K562 (cell line): ENCODE results near the gene RFNG. TPM values are rescaled to one million over a fixed set of nuclear protein-coding genes. Genes with fewer than 3 reads are reported as not detected.

Source experiments
- FIP1L1 ChIP-seq: fragments of 200-400 bp; formaldehyde crosslinking; IDR thresholded peaks from 2 replicates; pipeline ENCODE4 v1.6.1; 2018; ENCODE audit warnings: mild to moderate bottlenecking, low read depth, low read length; ENCODE audit not compliant: poor library complexity, severe bottlenecking
- GABPA ChIP-seq: fragments of 200-800 bp; sonication (Bioruptor generic); conservative IDR thresholded peaks from 2 replicates; pipeline ENCODE4 v1.6.1; 2016; ENCODE audit warnings: low read depth, missing genetic modification characterization, missing compliant biosample characterization
- MAZ ChIP-seq, 2 experiments: fragments of 450-650 bp in 1 of 2; sonication (generic) in 1 of 2; formaldehyde crosslinking; IDR thresholded peaks in 1 of 2; conservative IDR thresholded peaks in 1 of 2; 2 replicates each; pipeline versions ENCODE4 v1.4.0 to v1.5.0; 2020; ENCODE audit warnings: mild to moderate bottlenecking in 1 of 2, missing genetic modification reagents in 1 of 2
- PHTF2 ChIP-seq: fragments of 250-450 bp; sonication (Bioruptor Pico); IDR thresholded peaks from 2 replicates; pipeline ENCODE4 v1.5.0; 2021; ENCODE audit warnings: mild to moderate bottlenecking
- RCOR1 ChIP-seq, 2 experiments: IDR thresholded peaks; 2 replicates each; pipeline ENCODE4 v1.6.1; 2012; ENCODE audit warnings: low read depth in 2 of 2, low read length in 2 of 2, borderline replicate concordance in 1 of 2, improper control_type of control experiment in 1 of 2
- SMARCA5 ChIP-seq: fragments of 450-650 bp; IDR thresholded peaks from 2 replicates; pipeline ENCODE4 v1.6.1; 2016
- SMARCC2 ChIP-seq: fragments of 450-650 bp; IDR thresholded peaks from 2 replicates; pipeline ENCODE4 v1.6.1; 2017; ENCODE audit warnings: antibody characterized with exemption, moderate library complexity, mild to moderate bottlenecking, low read depth
- SMC3 ChIP-seq: conservative IDR thresholded peaks from 2 replicates; pipeline ENCODE4 v1.6.1; 2011; ENCODE audit warnings: low read depth, low read length, improper control_type of control experiment; ENCODE audit not compliant: insufficient read depth
- SRF ChIP-seq, 2 experiments: fragments of 250-450, 450-650 bp in 1 of 2; sonication (Bioruptor Pico) in 1 of 2; sonication (generic) in 1 of 2; formaldehyde crosslinking; IDR thresholded peaks; 2 replicates each; pipeline versions ENCODE4 v1.5.0 to v1.5.1; 2020 to 2022; ENCODE audit warnings: mild to moderate bottlenecking in 1 of 2, missing genetic modification reagents in 1 of 2
- TBP ChIP-seq: optimal IDR thresholded peaks from 2 replicates; pipeline ENCODE3; 2011; ENCODE audit warnings: low read depth, low read length, improper control_type of control experiment
- TOE1 ChIP-seq, 2 experiments: fragments of 450-650 bp in 1 of 2; sonication (generic) in 1 of 2; formaldehyde crosslinking in 1 of 2; IDR thresholded peaks; 2 replicates each; pipeline versions ENCODE4 v1.7.1 to v1.8.0; 2016 to 2022; ENCODE audit warnings: borderline replicate concordance in 2 of 2, mild to moderate bottlenecking in 2 of 2, antibody characterized with exemption in 1 of 2, inconsistent platforms in 1 of 2, low read depth in 1 of 2, missing genetic modification reagents in 1 of 2, moderate library complexity in 1 of 2
- ZBTB17 ChIP-seq: fragments of 450-650 bp; formaldehyde crosslinking; IDR thresholded peaks from 2 replicates; pipeline ENCODE4 v1.4.0; 2020; ENCODE audit warnings: mild to moderate bottlenecking
- ZFX ChIP-seq: sonication (generic); formaldehyde crosslinking; IDR thresholded peaks from 2 replicates; pipeline ENCODE4 v1.8.0; 2022; ENCODE audit warnings: mild to moderate bottlenecking, missing genetic modification reagents, moderate library complexity
- ZNF589 ChIP-seq: fragments of 200-800 bp; sonication (Bioruptor generic); IDR thresholded peaks from 2 replicates; pipeline ENCODE4 v1.6.1; 2016; ENCODE audit warnings: low read depth, missing genetic modification characterization, missing compliant biosample characterization
- ZNF707 ChIP-seq: fragments of 250-450 bp; sonication (Bioruptor Pico); conservative IDR thresholded peaks from 2 replicates; pipeline ENCODE4 v1.8.0; 2022; ENCODE audit warnings: inconsistent platforms, mild to moderate bottlenecking, moderate library complexity
- polyA plus RNA-seq, 8 experiments: library from polyadenylated mRNA; depleted of rRNA in 4 of 8; stranded (reverse) in 5 of 8; unstranded in 3 of 8; fragments of >200 nt; fragmentation: Nextera tagmentation in 2 of 8; fragmentation: Illumina TruSeq in 1 of 8; extraction: Ambion mirVana in 2 of 8; extraction: Trizol in 1 of 8; gene quantifications; 2 replicates each; pipeline versions ENCODE4 v1.2.1 to v1.2.3, GENCODE V29; 2011 to 2014; ENCODE audit warnings: inconsistent platforms in 1 of 8, missing spikeins in 1 of 8
- total RNA-seq, 7 experiments: library from RNA; depleted of rRNA in 6 of 7; stranded (reverse); fragments of >200 nt in 6 of 7; fragmentation: Illumina TruSeq in 2 of 7; extraction: Trizol in 2 of 7; gene quantifications; 2 replicates each; pipeline versions ENCODE4 v1.2.1 to v1.2.3, GENCODE V29; 2011 to 2021; ENCODE audit warnings: low replicate concordance in 1 of 7
- TF ChIP-seq, protein P1 (sequence below): fragments of 450-650 bp; formaldehyde crosslinking; IDR thresholded peaks from 2 replicates; pipeline ENCODE4 v1.4.0; 2020; ENCODE audit warnings: mild to moderate bottlenecking, moderate library complexity
- TF ChIP-seq, protein P2 (sequence below): fragments of 450-650 bp; conservative IDR thresholded peaks from 2 replicates; pipeline ENCODE4 v1.6.1; 2016; ENCODE audit warnings: missing genetic modification characterization, low read depth, mild to moderate bottlenecking, missing compliant biosample characterization, moderate library complexity
- TF ChIP-seq, protein P3 (sequence below): fragments of 450-650 bp; formaldehyde crosslinking; IDR thresholded peaks from 2 replicates; pipeline ENCODE4 v1.4.0; 2020; ENCODE audit warnings: mild to moderate bottlenecking
- TF ChIP-seq, protein P4 (sequence below): fragments of 150-350 bp; IDR thresholded peaks from 2 replicates; pipeline ENCODE4 v1.6.1; 2014; ENCODE audit warnings: low read depth, mild to moderate bottlenecking, low read length, borderline replicate concordance

The RFNG gene
- total and polyA plus RNA-seq, 9 of the 15 experiments (the other 6 are each of a cell fraction or from before 2014, with no cell fraction given) = 0.32 to 32.8 (median 9.5) TPM

DNA sequence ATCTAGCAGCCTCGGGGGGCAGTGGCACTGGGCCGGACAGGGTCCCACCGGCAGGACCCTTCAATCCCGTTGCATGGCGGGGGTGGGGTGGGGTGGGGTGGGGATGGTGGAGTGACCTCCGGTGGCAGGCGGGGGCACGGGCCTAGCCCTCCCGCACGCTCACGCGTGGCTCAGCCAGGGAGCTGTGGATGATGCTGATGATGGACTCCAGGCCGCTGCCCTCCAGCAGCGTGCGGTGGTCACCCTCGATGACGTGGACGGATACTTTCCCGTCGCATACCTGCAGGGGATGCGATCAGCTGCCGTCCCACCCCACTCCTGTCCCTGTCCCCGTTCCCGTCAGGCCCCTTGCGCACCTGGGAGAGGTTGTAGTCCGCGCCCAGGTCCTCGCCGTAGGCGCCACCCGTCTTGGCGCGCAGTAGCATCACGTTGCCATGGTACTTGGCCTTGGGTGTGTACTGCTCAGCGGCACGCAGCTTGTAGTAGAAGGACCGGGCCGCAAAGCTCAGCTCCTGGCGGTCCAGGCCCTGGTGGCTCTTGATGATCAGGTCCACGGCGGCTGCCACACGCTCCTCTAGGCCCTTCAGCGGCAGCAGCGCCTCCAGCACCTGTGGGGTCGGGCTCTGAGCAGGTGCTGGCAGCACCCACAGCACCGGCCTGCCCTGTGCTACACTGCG is 27.5 kb upstream of the RFNG start (continued):
- TF ChIP-seq ZNF589 (no peak), PHTF2 (CRISPR knock-in tag) (no peak), TOE1 (IDR thresholded peaks at IDR 0.05; ENCODE audit: borderline replicate concordance) (no peak), TOE1 (CRISPR knock-in tag; IDR thresholded peaks at IDR 0.05; ENCODE audit: borderline replicate concordance, low read depth) (no peak), GABPA (tag) (no peak), MAZ (CRISPR knock-in tag; conservative IDR thresholded peaks at IDR 0.05 in 1 of 2, IDR thresholded peaks at IDR 0.05 in 1 of 2) (no peak), SMARCC2 (no peak), FIP1L1 (peak; percentile 47), SMC3 (no peak), SMARCA5 (no peak), SRF (CRISPR knock-in tag; IDR thresholded peaks at IDR 0.05) (no peak), TBP (no peak), RCOR1 (IDR thresholded peaks at IDR 0.05; ENCODE audit: borderline replicate concordance in 1 of 2, low read depth in 2 of 2, low read length in 2 of 2) (no peak), ZNF707 (CRISPR knock-in tag) (no peak), ZBTB17 (CRISPR knock-in tag) (no peak), ZFX (CRISPR knock-in tag) (no peak)
- TF ChIP-seq, protein P1, sequence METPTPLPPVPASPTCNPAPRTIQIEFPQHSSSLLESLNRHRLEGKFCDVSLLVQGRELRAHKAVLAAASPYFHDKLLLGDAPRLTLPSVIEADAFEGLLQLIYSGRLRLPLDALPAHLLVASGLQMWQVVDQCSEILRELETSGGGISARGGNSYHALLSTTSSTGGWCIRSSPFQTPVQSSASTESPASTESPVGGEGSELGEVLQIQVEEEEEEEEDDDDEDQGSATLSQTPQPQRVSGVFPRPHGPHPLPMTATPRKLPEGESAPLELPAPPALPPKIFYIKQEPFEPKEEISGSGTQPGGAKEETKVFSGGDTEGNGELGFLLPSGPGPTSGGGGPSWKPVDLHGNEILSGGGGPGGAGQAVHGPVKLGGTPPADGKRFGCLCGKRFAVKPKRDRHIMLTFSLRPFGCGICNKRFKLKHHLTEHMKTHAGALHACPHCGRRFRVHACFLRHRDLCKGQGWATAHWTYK = no peak
- TF ChIP-seq, protein P2, sequence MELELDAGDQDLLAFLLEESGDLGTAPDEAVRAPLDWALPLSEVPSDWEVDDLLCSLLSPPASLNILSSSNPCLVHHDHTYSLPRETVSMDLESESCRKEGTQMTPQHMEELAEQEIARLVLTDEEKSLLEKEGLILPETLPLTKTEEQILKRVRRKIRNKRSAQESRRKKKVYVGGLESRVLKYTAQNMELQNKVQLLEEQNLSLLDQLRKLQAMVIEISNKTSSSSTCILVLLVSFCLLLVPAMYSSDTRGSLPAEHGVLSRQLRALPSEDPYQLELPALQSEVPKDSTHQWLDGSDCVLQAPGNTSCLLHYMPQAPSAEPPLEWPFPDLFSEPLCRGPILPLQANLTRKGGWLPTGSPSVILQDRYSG (tag) = no peak
- TF ChIP-seq, protein P3, sequence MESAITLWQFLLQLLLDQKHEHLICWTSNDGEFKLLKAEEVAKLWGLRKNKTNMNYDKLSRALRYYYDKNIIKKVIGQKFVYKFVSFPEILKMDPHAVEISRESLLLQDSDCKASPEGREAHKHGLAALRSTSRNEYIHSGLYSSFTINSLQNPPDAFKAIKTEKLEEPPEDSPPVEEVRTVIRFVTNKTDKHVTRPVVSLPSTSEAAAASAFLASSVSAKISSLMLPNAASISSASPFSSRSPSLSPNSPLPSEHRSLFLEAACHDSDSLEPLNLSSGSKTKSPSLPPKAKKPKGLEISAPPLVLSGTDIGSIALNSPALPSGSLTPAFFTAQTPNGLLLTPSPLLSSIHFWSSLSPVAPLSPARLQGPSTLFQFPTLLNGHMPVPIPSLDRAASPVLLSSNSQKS (CRISPR knock-in tag) = no peak
- TF ChIP-seq, protein P4, sequence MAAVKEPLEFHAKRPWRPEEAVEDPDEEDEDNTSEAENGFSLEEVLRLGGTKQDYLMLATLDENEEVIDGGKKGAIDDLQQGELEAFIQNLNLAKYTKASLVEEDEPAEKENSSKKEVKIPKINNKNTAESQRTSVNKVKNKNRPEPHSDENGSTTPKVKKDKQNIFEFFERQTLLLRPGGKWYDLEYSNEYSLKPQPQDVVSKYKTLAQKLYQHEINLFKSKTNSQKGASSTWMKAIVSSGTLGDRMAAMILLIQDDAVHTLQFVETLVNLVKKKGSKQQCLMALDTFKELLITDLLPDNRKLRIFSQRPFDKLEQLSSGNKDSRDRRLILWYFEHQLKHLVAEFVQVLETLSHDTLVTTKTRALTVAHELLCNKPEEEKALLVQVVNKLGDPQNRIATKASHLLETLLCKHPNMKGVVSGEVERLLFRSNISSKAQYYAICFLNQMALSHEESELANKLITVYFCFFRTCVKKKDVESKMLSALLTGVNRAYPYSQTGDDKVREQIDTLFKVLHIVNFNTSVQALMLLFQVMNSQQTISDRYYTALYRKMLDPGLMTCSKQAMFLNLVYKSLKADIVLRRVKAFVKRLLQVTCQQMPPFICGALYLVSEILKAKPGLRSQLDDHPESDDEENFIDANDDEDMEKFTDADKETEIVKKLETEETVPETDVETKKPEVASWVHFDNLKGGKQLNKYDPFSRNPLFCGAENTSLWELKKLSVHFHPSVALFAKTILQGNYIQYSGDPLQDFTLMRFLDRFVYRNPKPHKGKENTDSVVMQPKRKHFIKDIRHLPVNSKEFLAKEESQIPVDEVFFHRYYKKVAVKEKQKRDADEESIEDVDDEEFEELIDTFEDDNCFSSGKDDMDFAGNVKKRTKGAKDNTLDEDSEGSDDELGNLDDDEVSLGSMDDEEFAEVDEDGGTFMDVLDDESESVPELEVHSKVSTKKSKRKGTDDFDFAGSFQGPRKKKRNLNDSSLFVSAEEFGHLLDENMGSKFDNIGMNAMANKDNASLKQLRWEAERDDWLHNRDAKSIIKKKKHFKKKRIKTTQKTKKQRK = no peak
